Thyroid gland (tissue), 4 donors: ENCODE measurements around the gene ZAP70. TPM values are rescaled to one million over a fixed set of nuclear protein-coding genes. Genes with fewer than 3 reads are reported as not detected.

ENCODE experiments used
- DNase-seq, 2 donors: peaks; one replicate each; pipeline ENCODE4 v3.0.0-alpha.2; 2019
- H3K27ac ChIP-seq, 3 donors: fragments of 200-600 bp; sonication (generic); 1 replicate in 2 of 3; 2 replicates in 1 of 3; pipeline ENCODE4 v1.5.1; 2016 to 2019; ENCODE audit warnings: mild to moderate bottlenecking in 1 of 3, moderate library complexity in 1 of 3
- H3K27me3 ChIP-seq: fragments of 200-600 bp; sonication (generic); one replicate; pipeline ENCODE4 v1.5.1; 2019
- H3K36me3 ChIP-seq, 2 donors: fragments of 200-600 bp; sonication (generic); one replicate each; pipeline ENCODE4 v1.5.1; 2016 to 2019
- H3K4me1 ChIP-seq, 2 donors: fragments of 200-600 bp; sonication (generic); one replicate each; pipeline ENCODE4 v1.5.1; 2017 to 2019
- H3K4me3 ChIP-seq, 3 donors: fragments of 200-600 bp; sonication (generic); replicated peaks in 1 of 3; 1 replicate in 2 of 3; 2 replicates in 1 of 3; pipeline ENCODE4 v1.5.1; 2016; ENCODE audit warnings: mild to moderate bottlenecking in 1 of 3
- H3K9me3 ChIP-seq: fragments of 200-600 bp; sonication (generic); one replicate; pipeline ENCODE4 v1.5.1; 2017
- POLR2A ChIP-seq, 2 donors: fragments of 450-650 bp; IDR thresholded peaks; one replicate each; pipeline ENCODE4 v1.6.1; 2017; ENCODE audit warnings: antibody characterized with exemption in 2 of 2, mild to moderate bottlenecking in 2 of 2, moderate library complexity in 1 of 2
- WGBS, 2 donors: methylation state at CpG; one replicate each; pipeline ENCODE4 v1.1.5; 2017; 5-methylcytosine and 5-hydroxymethylcytosine counted together
- intact Hi-C: fragments of 100-400 bp; cut with DNase I; formaldehyde crosslinking; loops from one replicate; pipeline ENCODE4 v1.15.1; 2023
- total RNA-seq, 4 donors: library from RNA; depleted of rRNA; stranded (reverse); fragments of >200 nt; gene quantifications; one replicate each; pipeline ENCODE4 v1.2.3, GENCODE V29; 2016
- TF ChIP-seq, protein P1 (sequence below), 6 experiments: fragments of 200-600 bp in 3 of 6; fragments of 450-650 bp in 3 of 6; sonication (generic) in 3 of 6; IDR thresholded peaks; one replicate each; pipeline ENCODE4 v1.5.1; 2016 to 2019; ENCODE audit warnings: antibody characterized with exemption in 6 of 6, mild to moderate bottlenecking in 2 of 6, inconsistent platforms in 1 of 6, moderate library complexity in 1 of 6

The ZAP70 gene
- total RNA-seq, 4 donors from 2014 or later, result 4.0 to 7.6 (median 4.4) TPM

DNA sequence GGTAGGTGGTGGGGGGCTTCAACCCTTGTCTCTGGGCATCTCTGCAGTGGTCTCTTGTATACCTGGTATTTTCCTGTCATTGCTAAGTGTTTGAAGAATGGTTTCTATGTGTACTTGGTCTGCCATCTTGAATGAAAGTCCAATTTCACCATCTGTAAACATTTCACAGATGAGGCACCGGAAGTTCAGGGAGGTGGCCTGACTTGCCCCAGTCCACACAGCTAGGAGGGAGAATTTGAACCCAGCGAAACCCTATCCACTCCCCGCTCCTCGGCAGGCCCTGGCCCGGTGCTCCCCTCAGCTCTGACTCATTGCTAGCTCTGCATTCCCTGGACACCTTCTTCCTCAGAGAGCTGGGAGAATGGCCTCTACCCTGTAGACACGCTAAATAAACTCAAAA is 30.5 kb downstream of the ZAP70 start:
- Histone ChIP-seq H3K4me1 (no peaks in the 10 kb centered on the region), H3K9me3 (no peaks in the 10 kb centered on the region), H3K27me3 (no peaks in the 10 kb centered on the region), H3K36me3 (no peaks in the 10 kb centered on the region), H3K4me3 (no peak overlapping the region), H3K27ac (no peak overlapping the region)
- TF ChIP-seq, protein P1, sequence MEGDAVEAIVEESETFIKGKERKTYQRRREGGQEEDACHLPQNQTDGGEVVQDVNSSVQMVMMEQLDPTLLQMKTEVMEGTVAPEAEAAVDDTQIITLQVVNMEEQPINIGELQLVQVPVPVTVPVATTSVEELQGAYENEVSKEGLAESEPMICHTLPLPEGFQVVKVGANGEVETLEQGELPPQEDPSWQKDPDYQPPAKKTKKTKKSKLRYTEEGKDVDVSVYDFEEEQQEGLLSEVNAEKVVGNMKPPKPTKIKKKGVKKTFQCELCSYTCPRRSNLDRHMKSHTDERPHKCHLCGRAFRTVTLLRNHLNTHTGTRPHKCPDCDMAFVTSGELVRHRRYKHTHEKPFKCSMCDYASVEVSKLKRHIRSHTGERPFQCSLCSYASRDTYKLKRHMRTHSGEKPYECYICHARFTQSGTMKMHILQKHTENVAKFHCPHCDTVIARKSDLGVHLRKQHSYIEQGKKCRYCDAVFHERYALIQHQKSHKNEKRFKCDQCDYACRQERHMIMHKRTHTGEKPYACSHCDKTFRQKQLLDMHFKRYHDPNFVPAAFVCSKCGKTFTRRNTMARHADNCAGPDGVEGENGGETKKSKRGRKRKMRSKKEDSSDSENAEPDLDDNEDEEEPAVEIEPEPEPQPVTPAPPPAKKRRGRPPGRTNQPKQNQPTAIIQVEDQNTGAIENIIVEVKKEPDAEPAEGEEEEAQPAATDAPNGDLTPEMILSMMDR (IDR thresholded peaks at IDR 0.05), result no peak
- 97 to 99% methylated on average over 6 of the region's 6 CpGs for WGBS, 2 donors
- DNase-seq, result no peak
- intact Hi-C loops, result no loop called here

DNA sequence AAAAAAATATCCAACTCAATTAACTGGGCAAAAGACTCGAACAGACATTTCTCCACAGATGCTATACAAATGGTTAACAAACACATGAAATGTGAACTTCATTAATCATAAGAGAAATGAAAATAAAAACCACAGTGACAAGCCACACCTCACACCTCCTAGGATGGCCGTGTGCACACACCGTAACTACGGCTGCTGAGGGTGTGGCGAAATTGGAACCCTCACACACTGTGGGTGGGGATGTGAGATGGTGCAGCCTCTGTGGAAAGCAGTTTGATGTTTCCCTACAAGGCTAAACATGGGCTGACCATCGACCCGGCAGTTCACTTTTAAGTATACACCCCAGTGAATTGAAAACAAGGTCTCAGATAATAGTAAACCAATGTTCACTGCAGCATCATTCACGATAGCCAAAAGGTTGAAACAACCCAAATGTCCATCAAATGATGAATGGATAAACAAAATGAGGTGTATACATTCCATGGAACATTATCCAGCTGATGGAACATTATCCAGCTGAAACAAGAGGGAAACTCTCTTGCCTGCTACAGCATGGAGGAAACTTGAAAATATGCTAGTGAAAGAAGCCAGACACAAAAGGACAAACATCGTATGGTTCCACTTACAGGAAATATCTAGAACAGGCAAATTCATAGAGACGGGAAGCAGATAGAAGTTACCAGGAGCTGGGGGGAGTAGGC is 32.2 kb downstream of the ZAP70 start:
- no peak for DNase-seq
- Histone ChIP-seq H3K27ac (no peak overlapping the region), H3K9me3 (no peaks in the 10 kb centered on the region), H3K27me3 (no peaks in the 10 kb centered on the region), H3K4me3 (no peak overlapping the region), H3K36me3 (no peaks in the 10 kb centered on the region), H3K4me1 (no peaks in the 10 kb centered on the region)
- TF ChIP-seq POLR2A (IDR thresholded peaks at IDR 0.05), result no peak
- TF ChIP-seq, protein P1 (IDR thresholded peaks at IDR 0.05), result no peak
- 80 to 85% methylated on average over 10 of the region's 10 CpGs for WGBS, 2 donors
- intact Hi-C loops, result no loop called here

DNA sequence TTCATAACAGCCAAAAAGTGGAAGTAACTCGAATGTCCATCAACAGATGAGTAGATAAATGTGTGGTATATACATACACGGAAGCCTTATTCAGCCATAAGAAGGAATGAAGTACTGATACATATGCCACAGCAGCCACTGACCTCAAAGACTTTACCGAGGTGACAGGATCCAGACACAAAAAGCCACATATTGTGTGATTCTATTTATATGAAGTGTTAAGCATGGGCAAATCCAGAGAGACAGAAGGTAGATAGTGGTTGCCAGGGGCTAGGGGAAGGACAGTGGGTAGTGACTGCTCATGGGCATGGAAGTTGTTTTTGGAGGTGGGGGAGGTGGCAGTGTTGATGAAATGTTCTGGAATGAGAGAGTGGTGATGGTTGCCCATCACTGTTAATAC is 33.9 kb downstream of the ZAP70 start:
- H3K27me3 ChIP-seq, result no peaks in the 10 kb centered on the region
- no peak for DNase-seq
- intact Hi-C loops, result no loop called here
- no peak overlapping the region for H3K27ac ChIP-seq
- WGBS, 2 donors, result 86 to 91% methylated on average over 3 of the region's 3 CpGs
- H3K4me3 ChIP-seq, result no peak overlapping the region
- TF ChIP-seq, protein P1 (IDR thresholded peaks at IDR 0.05), result no peak
- TF ChIP-seq POLR2A (IDR thresholded peaks at IDR 0.05), result no peak
- no peaks in the 10 kb centered on the region for H3K36me3 ChIP-seq
- H3K4me1 ChIP-seq, result peaks cover 3 to 9% of the 10 kb centered on the region in 2 donors
- H3K9me3 ChIP-seq, result no peaks in the 10 kb centered on the region

DNA sequence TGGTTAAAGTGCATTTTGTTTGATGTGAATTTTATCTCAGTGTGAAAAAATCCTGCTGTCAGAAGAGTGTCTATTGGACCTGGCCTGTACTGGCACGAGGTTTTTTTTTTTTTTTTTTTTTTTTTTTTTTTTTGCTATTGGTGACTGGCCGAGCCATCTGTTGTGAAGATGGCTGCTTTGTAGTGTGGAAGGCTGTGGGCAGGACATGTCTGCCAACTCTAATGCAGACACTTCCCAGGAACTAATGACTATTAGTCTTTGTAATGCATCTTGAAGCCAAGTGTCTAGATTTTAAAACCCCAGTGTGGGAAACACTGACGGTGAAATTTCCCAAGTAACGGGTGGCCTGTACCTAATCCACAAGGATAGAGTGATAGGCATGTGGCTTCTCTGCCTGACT is 34.3 kb downstream of the ZAP70 start:
- TF ChIP-seq POLR2A (IDR thresholded peaks at IDR 0.05), result no peak
- TF ChIP-seq, protein P1 (IDR thresholded peaks at IDR 0.05), result no peak
- Histone ChIP-seq H3K4me1 (peaks cover 7 to 13% of the 10 kb centered on the region in 2 donors), H3K27me3 (no peaks in the 10 kb centered on the region), H3K27ac (no peak overlapping the region), H3K9me3 (no peaks in the 10 kb centered on the region), H3K4me3 (no peak overlapping the region), H3K36me3 (no peaks in the 10 kb centered on the region)
- no peak for DNase-seq
- WGBS, 2 donors, result 89 to 93% methylated on average over 4 of the region's 4 CpGs
- intact Hi-C loops, result no loop called here

DNA sequence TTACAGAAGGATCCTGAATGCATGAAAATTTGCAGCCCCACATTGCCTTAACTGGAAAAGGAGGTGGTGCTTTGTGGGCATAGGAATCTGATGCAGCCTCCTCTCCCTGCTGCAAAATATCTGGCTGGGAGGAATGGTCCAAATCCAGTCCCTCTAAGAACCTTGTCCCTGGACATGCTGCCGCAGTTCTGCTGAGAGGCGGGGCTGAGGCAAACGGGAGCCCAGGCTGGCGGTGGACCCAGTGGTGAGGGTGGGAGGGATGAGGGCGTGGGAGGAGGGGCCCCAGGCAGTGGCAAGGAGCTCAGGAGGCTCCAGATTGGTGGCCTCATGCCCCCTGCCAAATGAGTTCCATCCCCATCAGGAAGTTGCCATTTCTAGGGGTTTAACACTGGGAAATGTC is 36.2 kb downstream of the ZAP70 start:
- Histone ChIP-seq H3K36me3 (no peaks in the 10 kb centered on the region), H3K27ac (no peak overlapping the region), H3K4me3 (no peak overlapping the region), H3K9me3 (no peaks in the 10 kb centered on the region), H3K27me3 (no peaks in the 10 kb centered on the region), H3K4me1 (peaks cover 7 to 14% of the 10 kb centered on the region in 2 donors)
- WGBS, 2 donors, result 88 to 94% methylated on average over 4 to 5 of the region's 5 CpGs
- DNase-seq, result no peak
- intact Hi-C loops, result no loop called here
- TF ChIP-seq POLR2A (IDR thresholded peaks at IDR 0.05), result no peak
- TF ChIP-seq, protein P1 (IDR thresholded peaks at IDR 0.05), result no peak
